Measurements from ENCODE around the gene RBPJ. TPM values are rescaled to one million over a fixed set of nuclear protein-coding genes. Genes with fewer than 3 reads are reported as not detected.

Gene RBPJ
- total RNA-seq, 1 donor from 2014 or later: 108 TPM

Other genes with a start within 250 kb of the RBPJ start
- not detected for gene CCKAR, start 169.5 kb downstream of the RBPJ start, total RNA-seq (ENCODE audit: insufficient read depth, low replicate concordance)